Common myeloid progenitor, CD34-positive (primary cell): ENCODE results near the gene LBX2.

Source experiments
- CTCF ChIA-PET: fragments of 350-600 bp; sonication (Branson Sonifier 250); formaldehyde crosslinking; loops from one replicate; lab custom pipeline; 2021; ENCODE audit warnings: antibody characterized with exemption; lab: Charles Lee
- POLR2A ChIA-PET: fragments of 350-600 bp; sonication (Branson Sonifier 250); formaldehyde crosslinking; loops from one replicate; lab custom pipeline; 2021; ENCODE audit warnings: antibody characterized with exemption; lab: Charles Lee
- DNase-seq, 3 donors: peaks; one replicate each; pipeline versions ENCODE4 v3.0.0 to v3.0.0-alpha.2; 2013
- H3K27ac ChIP-seq, 2 experiments: 1 replicate in 1 of 2; 2 replicates in 1 of 2; pipeline ENCODE4 v1.7.0; 2013; ENCODE audit warnings: inconsistent platforms in 2 of 2, low read length in 2 of 2, mild to moderate bottlenecking in 2 of 2, low read depth in 1 of 2, moderate library complexity in 1 of 2; ENCODE audit not compliant: severe bottlenecking in 2 of 2, insufficient read depth in 1 of 2, poor library complexity in 1 of 2
- H3K27me3 ChIP-seq, 5 experiments: replicated peaks in 2 of 5; 1 replicate in 3 of 5; 2 replicates in 2 of 5; pipeline versions ENCODE4 v1.6.1 to v1.7.0; 2013; ENCODE audit warnings: low read length in 4 of 5, mild to moderate bottlenecking in 2 of 5, moderate library complexity in 2 of 5, inconsistent platforms in 1 of 5; ENCODE audit not compliant: insufficient read depth in 5 of 5, control insufficient read depth in 4 of 5
- H3K36me3 ChIP-seq, 4 experiments: 1 replicate in 2 of 4; 2 replicates in 2 of 4; pipeline versions ENCODE4 v1.6.1 to v1.7.0; 2013; ENCODE audit warnings: low read length in 3 of 4, control low read depth in 1 of 4, mild to moderate bottlenecking in 1 of 4; ENCODE audit not compliant: control insufficient read depth in 4 of 4, insufficient read depth in 4 of 4
- H3K4me1 ChIP-seq, 4 experiments: 1 replicate in 3 of 4; 2 replicates in 1 of 4; pipeline versions ENCODE4 v1.6.1 to v1.7.1; 2013; ENCODE audit warnings: low read length in 3 of 4, mild to moderate bottlenecking in 3 of 4, control low read depth in 1 of 4, inconsistent platforms in 1 of 4, moderate library complexity in 1 of 4; ENCODE audit not compliant: control insufficient read depth in 4 of 4, insufficient read depth in 4 of 4; ENCODE audit errors: control extremely low read depth in 1 of 4
- H3K4me3 ChIP-seq, 7 experiments: 1 replicate in 4 of 7; 2 replicates in 3 of 7; pipeline versions ENCODE4 v1.5.1 to v1.7.0; 2013; ENCODE audit warnings: mild to moderate bottlenecking in 7 of 7, low read length in 6 of 7, moderate library complexity in 6 of 7, inconsistent platforms in 2 of 7, low read depth in 2 of 7, control low read depth in 1 of 7; ENCODE audit not compliant: insufficient read depth in 4 of 7, control insufficient read depth in 1 of 7; ENCODE audit errors: extremely low read depth in 1 of 7
- H3K9me3 ChIP-seq, 5 experiments: 1 replicate in 4 of 5; 2 replicates in 1 of 5; pipeline versions ENCODE4 v1.6.1 to v1.7.1; 2013; ENCODE audit warnings: low read length in 4 of 5, mild to moderate bottlenecking in 2 of 5, inconsistent platforms in 1 of 5, low read depth in 1 of 5, moderate library complexity in 1 of 5; ENCODE audit not compliant: control insufficient read depth in 4 of 5, insufficient read depth in 2 of 5; ENCODE audit errors: control extremely low read depth in 1 of 5
- WGBS: methylation state at CpG from one replicate; pipeline ENCODE4 v1.1.5; 2013; ENCODE audit not compliant: insufficient coverage; 5-methylcytosine and 5-hydroxymethylcytosine counted together

Gene LBX2

DNA sequence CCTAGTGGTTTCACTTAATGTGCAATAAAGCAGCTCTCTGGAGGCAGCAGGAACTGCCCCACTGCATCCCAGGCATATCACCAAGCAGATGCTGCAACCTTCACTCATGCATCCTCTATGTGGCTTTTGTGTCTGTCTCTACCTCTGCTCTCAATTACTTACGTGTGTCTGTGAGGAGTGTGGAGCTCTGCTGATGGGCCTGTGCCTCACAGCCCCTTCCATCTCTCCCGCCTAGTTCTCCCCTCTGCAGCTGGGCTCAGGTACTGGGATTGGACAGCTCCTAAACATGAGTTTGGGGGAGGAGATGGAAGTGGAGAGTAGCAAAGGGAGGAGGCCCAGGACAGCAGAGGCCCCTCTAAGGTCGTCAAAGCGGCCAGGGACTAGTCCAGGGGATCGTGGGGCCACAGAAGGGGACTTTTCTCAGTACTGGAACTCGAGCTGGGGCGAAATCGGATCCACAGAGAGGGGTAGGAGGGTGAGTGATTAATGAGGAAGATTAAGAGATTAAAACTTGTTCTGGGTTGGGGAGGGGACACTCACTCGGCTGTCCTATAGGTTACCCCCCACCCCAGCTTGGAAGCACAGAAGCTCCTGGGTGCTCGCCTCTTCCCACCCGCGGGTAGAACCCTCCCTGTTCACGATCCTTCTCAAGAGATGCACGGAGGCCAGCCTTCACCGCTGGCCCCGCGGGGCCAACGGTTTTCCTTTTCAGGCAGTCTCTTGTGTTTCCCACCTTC lies 2.1 kb upstream of the LBX2 start:
- H3K4me1 ChIP-seq: peaks cover 4 to 61% (median 47%) of the 10 kb centered on the region in 4 experiments
- DNase-seq: no peak
- POLR2A ChIA-PET: no interaction called here
- CTCF ChIA-PET: interaction anchor here (1.3 to 12.7 kb wide), 9 partner anchors 10 to 86 kb away, joined by 3 to 143 read pairs (median 6); partner anchors contain the start of genes AUP1, CCDC142, DQX1 and HTRA2
- H3K36me3 ChIP-seq: peaks cover 0 to 16% (median 10%) of the 10 kb centered on the region in 4 experiments
- H3K27ac ChIP-seq: no peak overlapping the region
- WGBS: 82% methylated on average over 14 of the region's 18 CpGs
- H3K27me3 ChIP-seq: peaks cover 0 to 87% (median 50%) of the 10 kb centered on the region in 5 experiments
- no peaks in the 10 kb centered on the region for H3K9me3 ChIP-seq
- H3K4me3 ChIP-seq: no peak overlapping the region

DNA sequence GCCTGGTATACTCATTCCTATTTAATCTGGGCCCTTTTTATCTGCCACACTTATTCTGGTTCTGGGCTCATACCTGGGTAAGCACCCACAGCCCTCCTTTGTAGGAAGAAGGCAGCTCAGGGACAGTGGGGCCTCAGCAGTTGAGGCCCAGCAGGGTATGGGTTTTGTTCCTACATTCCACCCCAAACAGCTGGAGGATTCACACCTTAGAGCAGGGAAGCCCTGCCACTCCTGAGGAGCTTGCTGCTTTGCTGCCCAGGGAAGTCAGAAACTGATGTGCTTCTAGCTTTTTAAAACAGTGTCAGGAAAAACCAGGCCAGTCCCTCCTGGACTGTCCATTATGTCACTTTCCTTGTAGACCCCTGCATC lies 1.2 kb upstream of the LBX2 start:
- peaks cover 0 to 11% (median 5%) of the 10 kb centered on the region in 4 experiments for H3K36me3 ChIP-seq
- DNase-seq: no peak
- ChIA-PET POLR2A (no interaction called here), CTCF (interaction anchor here (0.7 to 12.7 kb wide), 10 partner anchors 9 to 87 kb away, joined by 3 to 143 read pairs (median 6); partner anchors contain the start of genes AUP1, CCDC142, DQX1 and HTRA2)
- H3K4me3 ChIP-seq: no peak overlapping the region
- H3K9me3 ChIP-seq: no peaks in the 10 kb centered on the region
- H3K27ac ChIP-seq: no peak overlapping the region
- peaks cover 0 to 92% (median 54%) of the 10 kb centered on the region in 5 experiments for H3K27me3 ChIP-seq
- H3K4me1 ChIP-seq: peaks cover 4 to 52% (median 45%) of the 10 kb centered on the region in 4 experiments

DNA sequence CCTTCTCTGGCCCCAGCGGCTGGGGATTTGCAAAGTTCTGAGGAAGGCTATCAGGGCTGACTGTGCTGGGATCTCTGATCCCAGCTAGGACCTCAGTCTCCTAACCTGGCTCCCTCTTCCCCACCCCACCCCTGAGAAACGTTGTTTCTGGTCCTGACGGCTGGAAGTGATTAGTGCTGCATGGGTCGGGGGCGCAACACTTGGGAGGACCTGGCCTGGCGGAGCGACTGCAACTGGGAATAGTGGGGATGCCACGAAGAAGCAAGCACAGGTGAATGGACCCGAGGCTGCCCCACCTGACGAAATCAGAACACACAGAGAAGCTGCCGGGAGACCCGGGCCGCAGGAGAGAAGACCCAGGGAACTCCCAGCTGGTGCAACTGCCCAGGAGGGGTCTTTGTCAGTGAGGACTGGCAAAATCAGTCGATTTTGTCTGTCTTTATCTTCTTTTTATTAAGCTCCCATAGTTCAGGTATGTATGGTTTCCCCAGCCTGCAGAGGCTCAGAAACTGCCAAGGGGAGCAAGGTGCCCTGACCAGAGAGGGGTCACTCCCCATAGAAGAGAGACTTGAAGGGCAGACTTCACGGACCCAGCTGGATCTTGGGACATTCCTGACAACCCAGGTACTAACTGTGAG lies 656 bp upstream of the LBX2 start:
- WGBS: 69% methylated on average over 12 of the region's 15 CpGs
- no peak for DNase-seq
- H3K27ac ChIP-seq: no peak overlapping the region
- H3K4me1 ChIP-seq: peaks cover 4 to 47% (median 45%) of the 10 kb centered on the region in 4 experiments
- H3K36me3 ChIP-seq: peaks cover 0 to 6% (median 2%) of the 10 kb centered on the region in 4 experiments
- H3K4me3 ChIP-seq: peak overlapping the region in 3 of 7 experiments; percentile 56 to 73 (median 70)
- POLR2A ChIA-PET: no interaction called here
- H3K9me3 ChIP-seq: no peaks in the 10 kb centered on the region
- peaks cover 0 to 88% (median 56%) of the 10 kb centered on the region in 5 experiments for H3K27me3 ChIP-seq
- CTCF ChIA-PET: interaction anchor here (1.3 to 12.7 kb wide), 8 partner anchors 9 to 88 kb away, joined by 3 to 143 read pairs (median 9); partner anchors contain the start of genes AUP1, CCDC142, DQX1 and HTRA2

DNA sequence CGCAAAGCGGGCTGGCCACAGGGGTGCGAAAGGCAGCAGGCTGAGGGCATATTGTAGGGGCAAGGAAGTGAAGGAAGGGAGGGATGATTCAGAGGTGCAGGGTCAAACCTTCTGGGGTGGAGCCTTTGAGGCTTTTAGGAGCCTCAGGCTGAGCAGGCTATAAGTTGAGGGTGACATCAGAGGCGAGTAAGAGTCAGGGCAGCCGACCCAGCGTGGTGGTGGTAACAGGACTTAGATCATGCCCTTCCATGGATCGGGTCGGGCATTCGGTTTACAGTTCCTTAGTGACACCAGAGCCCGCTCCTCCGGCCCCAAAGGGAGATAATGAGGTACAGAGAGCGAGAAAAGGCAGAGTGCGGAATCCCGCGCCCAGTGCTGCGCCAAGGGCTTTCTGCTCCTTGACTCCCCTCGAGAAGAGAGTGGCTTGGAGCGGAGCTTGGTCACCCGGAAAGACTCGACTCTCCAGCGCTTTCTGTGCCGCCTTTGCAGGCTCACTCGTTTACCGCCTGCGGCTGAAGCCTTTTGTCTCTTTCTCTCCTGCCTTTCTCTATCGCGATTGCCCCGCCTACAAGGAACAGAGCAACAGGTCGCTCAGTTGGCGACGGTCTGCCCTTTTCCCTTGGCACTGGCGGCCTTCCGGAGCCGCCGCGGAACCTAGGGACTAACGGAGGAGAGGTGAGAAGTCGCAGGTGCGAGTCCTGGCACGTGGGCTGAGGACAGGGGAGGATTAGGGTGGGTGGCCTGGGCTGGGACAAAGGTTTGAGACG lies 720 bp downstream of the LBX2 start:
- ChIA-PET CTCF (interaction anchor here (0.9 to 12.7 kb wide), 5 partner anchors 7 to 89 kb away, joined by 3 to 143 read pairs (median 11); partner anchors contain the start of genes AUP1, DQX1 and HTRA2), POLR2A (no interaction called here)
- H3K36me3 ChIP-seq: peaks cover 2 to 9% (median 5%) of the 10 kb centered on the region in 4 experiments
- H3K4me3 ChIP-seq: peak overlapping the region; percentile 17 to 73 (median 58)
- H3K9me3 ChIP-seq: no peaks in the 10 kb centered on the region
- no peak overlapping the region for H3K27ac ChIP-seq
- under 1% methylated on average over 38 of the region's 41 CpGs for WGBS
- H3K27me3 ChIP-seq: peaks cover 0 to 77% (median 53%) of the 10 kb centered on the region in 5 experiments
- peak in 2 of 3 donors; percentile 48 to 55 for DNase-seq
- H3K4me1 ChIP-seq: peaks cover 4 to 43% (median 40%) of the 10 kb centered on the region in 4 experiments

DNA sequence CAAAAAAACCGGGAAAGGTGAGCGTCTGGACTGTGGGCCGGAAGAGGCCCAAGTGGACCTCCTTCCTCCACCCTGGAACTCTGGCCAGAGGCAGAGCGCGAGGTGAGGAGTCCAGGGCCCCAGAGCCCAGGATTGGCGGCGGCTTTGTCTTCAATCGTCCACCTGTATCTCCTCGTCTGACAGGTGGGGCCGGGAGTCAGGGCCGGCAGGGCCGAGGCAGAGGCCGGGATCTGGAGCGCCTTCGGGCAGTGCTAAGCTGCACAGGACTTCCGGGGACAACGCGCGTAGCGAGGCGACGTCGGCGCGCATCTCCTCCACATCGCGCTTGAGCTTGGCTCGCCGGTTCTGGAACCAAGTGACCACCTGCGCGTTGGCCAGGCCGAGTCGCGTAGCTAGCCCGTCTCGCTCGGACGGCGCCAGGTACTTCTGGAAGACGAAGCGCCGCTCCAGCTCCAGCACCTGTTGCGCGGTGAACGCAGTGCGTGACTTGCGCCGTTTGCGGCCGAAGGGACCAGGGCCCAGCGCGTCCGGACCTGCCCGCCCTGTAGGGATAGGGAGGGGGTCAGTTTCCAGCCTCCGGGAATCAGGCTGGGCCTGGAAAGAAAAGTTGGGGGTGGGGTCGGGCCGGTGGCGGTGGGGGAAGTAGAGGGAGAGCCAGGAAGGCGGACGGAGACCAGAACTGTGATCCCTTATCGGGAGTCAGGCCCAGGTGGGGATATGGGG lies 1.5 kb downstream of the LBX2 start:
- POLR2A ChIA-PET: no interaction called here
- WGBS: 4% methylated on average over 60 of the region's 61 CpGs
- no peak for DNase-seq
- H3K27me3 ChIP-seq: peaks cover 0 to 69% (median 48%) of the 10 kb centered on the region in 5 experiments
- H3K4me1 ChIP-seq: peaks cover 4 to 35% (median 33%) of the 10 kb centered on the region in 4 experiments
- CTCF ChIA-PET: interaction anchor here (1.5 to 12.7 kb wide), 2 partner anchors 32 to 41 kb away, joined by 4 to 143 read pairs; partner anchors contain the start of genes AUP1, DQX1 and HTRA2
- peaks cover 2 to 16% (median 8%) of the 10 kb centered on the region in 4 experiments for H3K36me3 ChIP-seq
- no peaks in the 10 kb centered on the region for H3K9me3 ChIP-seq
- H3K4me3 ChIP-seq: peak overlapping the region in 6 of 7 experiments; percentile 51 to 73 (median 60)
- no peak overlapping the region for H3K27ac ChIP-seq
